Measurements from ENCODE around the gene MBD5.

DNA sequence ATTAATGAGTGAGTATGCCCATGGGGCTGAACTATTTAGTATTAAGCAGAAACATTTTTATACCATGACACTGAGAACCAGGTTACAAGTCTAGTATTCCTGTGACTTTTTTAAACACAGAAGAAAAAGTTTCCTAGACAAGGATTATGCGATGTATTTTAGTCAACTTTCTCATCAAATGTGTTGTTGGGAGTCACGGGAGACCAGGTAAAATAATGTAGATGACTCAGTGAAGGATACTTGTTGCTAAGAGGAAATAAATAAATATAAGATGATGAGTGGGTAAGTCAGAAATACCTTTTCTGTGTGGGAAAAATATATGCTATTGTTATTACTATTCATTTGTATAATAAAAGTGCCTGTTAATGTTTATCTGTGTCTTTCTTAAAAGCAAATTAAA, 23.4 kb downstream of the MBD5 start:
- TF ChIP-seq, protein P1, sequence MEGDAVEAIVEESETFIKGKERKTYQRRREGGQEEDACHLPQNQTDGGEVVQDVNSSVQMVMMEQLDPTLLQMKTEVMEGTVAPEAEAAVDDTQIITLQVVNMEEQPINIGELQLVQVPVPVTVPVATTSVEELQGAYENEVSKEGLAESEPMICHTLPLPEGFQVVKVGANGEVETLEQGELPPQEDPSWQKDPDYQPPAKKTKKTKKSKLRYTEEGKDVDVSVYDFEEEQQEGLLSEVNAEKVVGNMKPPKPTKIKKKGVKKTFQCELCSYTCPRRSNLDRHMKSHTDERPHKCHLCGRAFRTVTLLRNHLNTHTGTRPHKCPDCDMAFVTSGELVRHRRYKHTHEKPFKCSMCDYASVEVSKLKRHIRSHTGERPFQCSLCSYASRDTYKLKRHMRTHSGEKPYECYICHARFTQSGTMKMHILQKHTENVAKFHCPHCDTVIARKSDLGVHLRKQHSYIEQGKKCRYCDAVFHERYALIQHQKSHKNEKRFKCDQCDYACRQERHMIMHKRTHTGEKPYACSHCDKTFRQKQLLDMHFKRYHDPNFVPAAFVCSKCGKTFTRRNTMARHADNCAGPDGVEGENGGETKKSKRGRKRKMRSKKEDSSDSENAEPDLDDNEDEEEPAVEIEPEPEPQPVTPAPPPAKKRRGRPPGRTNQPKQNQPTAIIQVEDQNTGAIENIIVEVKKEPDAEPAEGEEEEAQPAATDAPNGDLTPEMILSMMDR (conservative IDR thresholded peaks at IDR 0.05 in 1 of 2, IDR thresholded peaks at IDR 0.05 in 1 of 2; ENCODE audit: extremely low read depth in 1 of 2, insufficient read depth in 1 of 2, low read depth in 1 of 2, low read length in 2 of 2), result no peak
- TF ChIP-seq EZH2 (IDR thresholded peaks at IDR 0.05; ENCODE audit: borderline replicate concordance, low read length), result no peak

Measured in mammary epithelial cell (primary cell).